Measurements from ENCODE around the gene PROSER2. TPM values are rescaled to one million over a fixed set of nuclear protein-coding genes. Genes with fewer than 3 reads are reported as not detected.

Gene PROSER2
- total RNA-seq, 2 experiments from 2014 or later = 0.24 to 0.31 TPM

DNA sequence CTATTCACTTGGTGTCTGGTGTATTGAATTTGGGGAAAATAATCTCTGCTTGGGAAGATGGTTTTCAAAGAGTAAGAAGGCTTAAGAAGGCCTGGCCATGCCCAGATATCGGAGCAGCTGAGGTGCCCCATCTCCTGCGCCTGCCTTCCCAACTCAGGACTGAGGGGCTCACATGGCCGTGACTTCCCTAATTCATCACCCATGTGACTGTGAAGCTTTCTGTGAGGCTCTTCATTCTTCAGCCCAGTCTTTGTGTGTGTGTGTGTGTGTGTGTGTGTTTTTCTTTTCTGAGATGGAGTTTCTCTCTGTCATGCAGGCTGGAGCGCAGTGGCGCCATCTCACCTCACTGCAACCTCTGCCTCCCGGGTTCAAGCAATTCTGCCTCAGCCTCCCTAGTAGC, 53.2 kb downstream of the PROSER2 start:
- Mint-ChIP-seq H3K9me3 (no peaks in the 10 kb centered on the region), H3K27me3 (peaks cover 4% of the 10 kb centered on the region), H3K4me3 (no peak overlapping the region), H3K4me1 (ENCODE audit: low read depth) (peaks cover 13% of the 10 kb centered on the region), H3K27ac (no peak overlapping the region), H3K36me3 (no peaks in the 10 kb centered on the region)
- no peak for DNase-seq
- ChIA-PET POLR2A (no interaction called here), CTCF (no interaction called here)
- intact Hi-C loops (cut with micrococcal nuclease) = no loop called here

DNA sequence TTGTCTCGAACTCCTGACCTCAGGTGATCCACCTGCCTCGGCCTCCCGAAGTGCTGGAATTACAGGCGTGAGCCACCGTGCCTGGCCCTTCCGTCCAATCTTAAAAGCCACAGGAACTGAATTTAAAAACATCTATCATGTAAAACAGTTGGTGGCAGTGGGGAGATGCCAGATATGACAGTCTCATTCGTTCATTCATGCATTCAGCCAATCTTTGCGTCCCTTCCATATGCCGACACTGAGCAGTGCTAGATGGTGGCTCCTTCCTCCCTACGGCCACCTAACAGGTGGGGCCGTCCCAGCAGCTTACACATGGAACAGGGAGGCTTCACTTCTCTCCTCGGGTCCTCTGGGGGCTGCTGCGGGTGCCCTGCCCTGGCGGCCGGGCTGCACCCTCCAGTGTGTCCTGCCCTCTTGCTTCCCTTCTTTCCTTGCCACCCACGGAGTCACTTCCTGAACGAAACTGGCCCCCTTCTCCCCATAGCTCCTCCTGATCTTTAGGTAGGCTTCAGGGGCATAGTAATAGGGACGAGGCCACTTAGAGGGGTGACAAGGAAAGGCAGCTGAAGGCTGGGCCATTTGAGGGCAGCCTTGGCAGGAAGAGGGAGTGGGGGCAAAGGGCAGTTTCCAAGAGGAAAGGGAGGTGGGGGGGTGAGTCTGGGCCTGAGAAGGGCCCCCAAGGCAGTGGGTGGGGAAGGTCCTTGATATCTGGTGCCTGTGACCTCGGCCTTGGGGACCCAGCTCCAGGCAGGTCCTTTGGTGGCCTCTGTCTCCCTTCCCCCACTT, 53.8 kb downstream of the PROSER2 start:
- intact Hi-C loops (cut with micrococcal nuclease) = no loop called here
- CTCF ChIA-PET = no interaction called here
- Mint-ChIP-seq H3K9me3 (no peaks in the 10 kb centered on the region), H3K27ac (no peak overlapping the region), H3K4me3 (no peak overlapping the region), H3K4me1 (ENCODE audit: low read depth) (peaks cover 11% of the 10 kb centered on the region), H3K36me3 (no peaks in the 10 kb centered on the region), H3K27me3 (peaks cover 2% of the 10 kb centered on the region)
- DNase-seq = no peak
- POLR2A ChIA-PET = no interaction called here

DNA sequence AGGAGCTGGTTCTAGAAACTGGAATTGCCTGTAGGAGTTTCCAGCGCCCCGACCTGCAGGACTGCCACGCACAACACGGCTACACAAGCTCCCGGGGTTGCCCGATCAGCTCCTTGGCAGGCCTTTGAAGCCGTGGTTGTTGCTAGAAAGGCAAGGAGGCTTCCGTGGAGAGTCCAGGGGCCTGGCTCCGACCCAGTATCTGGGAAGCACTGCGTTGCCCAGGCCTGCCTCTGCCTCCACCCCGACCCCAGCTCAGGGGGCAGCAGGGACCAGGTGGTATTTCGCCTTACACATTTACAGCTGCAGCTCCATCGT, 54.4 kb downstream of the PROSER2 start:
- ChIA-PET CTCF (interaction anchor here (0.6 kb wide), 1 partner anchor 36 kb away, joined by 3 read pairs; no protein-coding TSS in a partner anchor), POLR2A (no interaction called here)
- no peak overlapping the region for H3K4me3 Mint-ChIP-seq
- H3K9me3 Mint-ChIP-seq = no peaks in the 10 kb centered on the region
- no peaks in the 10 kb centered on the region for H3K36me3 Mint-ChIP-seq
- peaks cover 13% of the 10 kb centered on the region for H3K4me1 Mint-ChIP-seq (ENCODE audit: low read depth)
- DNase-seq = no peak
- H3K27ac Mint-ChIP-seq = no peak overlapping the region
- H3K27me3 Mint-ChIP-seq = peaks cover 2% of the 10 kb centered on the region
- intact Hi-C loops (cut with micrococcal nuclease) = no loop called here

DNA sequence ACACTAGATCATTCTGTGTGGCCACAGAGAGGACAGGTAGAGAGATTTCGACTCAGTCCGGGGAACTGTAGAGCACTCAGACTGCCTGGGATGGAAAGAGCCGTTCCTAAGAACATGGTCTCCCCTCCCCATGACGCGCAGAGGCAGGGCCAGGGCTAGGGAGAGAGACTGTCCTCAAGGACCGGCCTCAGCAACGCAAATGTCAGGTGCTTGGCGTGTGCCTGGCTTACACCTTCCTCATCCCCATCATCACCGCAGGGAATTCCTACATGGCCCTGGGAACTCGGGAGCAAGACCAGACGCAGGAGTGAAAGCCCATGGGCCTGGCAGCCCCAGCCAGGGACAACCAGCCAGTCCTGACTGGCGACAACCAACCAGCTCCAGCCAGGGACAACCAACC, 55.6 kb downstream of the PROSER2 start:
- ChIA-PET CTCF (no interaction called here), POLR2A (no interaction called here)
- Mint-ChIP-seq H3K4me1 (ENCODE audit: low read depth) (peaks cover 16% of the 10 kb centered on the region), H3K4me3 (no peak overlapping the region), H3K27ac (no peak overlapping the region), H3K27me3 (no peaks in the 10 kb centered on the region), H3K9me3 (no peaks in the 10 kb centered on the region), H3K36me3 (no peaks in the 10 kb centered on the region)
- intact Hi-C loops (cut with micrococcal nuclease) = no loop called here
- no peak for DNase-seq

DNA sequence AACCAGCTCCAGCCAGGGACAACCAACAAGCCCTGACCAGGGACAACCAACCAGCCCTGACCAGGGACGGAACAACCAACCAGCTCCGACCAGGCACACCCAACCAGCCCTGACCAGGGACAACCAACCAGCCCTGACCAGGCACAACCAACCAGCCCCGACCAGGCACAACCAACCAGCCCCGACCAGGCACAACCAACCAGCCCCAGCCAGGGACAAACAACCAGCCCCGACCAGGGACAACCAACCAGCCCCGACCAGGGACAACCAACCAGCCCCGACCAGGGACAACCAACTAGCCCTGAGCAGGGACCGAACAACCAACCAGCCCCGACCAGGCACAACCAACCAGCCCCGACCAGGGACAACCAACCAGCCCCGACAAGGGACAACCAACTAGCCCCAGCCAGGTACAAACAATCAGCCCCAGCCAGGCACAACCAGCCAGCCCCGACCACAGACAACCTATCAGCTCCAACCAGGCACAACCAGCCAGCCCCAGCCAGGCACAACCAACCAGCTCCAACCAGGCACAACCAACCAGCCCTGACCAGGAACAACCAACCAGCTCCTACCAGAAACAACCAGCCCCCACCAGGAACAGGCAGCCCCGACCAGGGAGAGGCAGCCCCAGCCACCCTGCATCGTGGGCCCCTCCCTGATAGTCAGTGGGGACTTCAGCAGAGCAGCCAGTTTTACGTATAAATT, 56.4 kb downstream of the PROSER2 start:
- no peak overlapping the region for H3K27ac Mint-ChIP-seq
- CTCF ChIA-PET = no interaction called here
- no peak for DNase-seq
- intact Hi-C loops (cut with micrococcal nuclease) = no loop called here
- POLR2A ChIA-PET = no interaction called here
- peaks cover 10% of the 10 kb centered on the region for H3K4me1 Mint-ChIP-seq (ENCODE audit: low read depth)
- H3K9me3 Mint-ChIP-seq = no peaks in the 10 kb centered on the region
- no peak overlapping the region for H3K4me3 Mint-ChIP-seq
- no peaks in the 10 kb centered on the region for H3K27me3 Mint-ChIP-seq
- no peaks in the 10 kb centered on the region for H3K36me3 Mint-ChIP-seq

DNA sequence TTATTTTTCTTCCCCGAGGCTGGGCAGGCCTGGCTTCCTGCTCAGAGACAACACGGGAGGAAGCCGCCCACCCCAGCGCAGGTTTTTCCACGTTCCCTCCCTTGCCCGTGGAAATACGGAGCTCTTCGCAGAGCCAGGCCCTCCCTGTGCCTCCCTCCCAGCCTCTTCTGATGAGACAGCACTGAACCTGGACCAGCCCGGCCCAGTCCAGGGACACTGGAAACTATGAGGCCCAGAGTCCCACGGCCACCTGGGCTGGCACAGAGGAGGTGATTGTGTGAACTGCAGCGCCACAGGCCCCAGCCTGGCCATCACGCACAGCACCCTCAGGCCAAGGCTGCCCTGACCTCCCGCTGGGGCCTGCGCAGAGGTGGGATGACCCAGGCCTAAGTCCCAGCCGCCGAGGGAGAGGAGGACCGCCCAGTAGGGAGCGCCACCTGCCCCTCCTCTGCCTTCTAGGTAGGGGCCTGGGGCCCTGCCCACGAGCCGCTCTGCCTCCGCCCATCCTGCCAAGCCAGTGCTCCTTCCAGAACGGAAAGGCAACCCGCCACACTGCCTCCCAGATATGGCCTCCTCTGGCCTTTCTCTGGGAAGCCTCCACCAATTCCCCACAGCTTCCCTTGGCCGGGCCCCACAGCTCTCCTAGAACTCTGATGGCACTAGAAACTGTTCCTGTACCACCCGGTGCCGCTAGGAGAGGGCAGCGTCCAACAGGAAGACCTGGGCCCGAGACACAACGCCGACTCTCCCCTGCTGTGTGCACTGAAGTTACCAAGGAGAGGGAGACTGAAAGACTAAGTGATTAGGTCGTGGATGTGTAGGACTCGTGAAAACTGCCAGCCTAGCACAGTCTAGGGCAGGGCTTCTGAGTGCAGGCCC, 57.2 kb downstream of the PROSER2 start:
- CTCF ChIA-PET = no interaction called here
- H3K27me3 Mint-ChIP-seq = no peaks in the 10 kb centered on the region

DNA sequence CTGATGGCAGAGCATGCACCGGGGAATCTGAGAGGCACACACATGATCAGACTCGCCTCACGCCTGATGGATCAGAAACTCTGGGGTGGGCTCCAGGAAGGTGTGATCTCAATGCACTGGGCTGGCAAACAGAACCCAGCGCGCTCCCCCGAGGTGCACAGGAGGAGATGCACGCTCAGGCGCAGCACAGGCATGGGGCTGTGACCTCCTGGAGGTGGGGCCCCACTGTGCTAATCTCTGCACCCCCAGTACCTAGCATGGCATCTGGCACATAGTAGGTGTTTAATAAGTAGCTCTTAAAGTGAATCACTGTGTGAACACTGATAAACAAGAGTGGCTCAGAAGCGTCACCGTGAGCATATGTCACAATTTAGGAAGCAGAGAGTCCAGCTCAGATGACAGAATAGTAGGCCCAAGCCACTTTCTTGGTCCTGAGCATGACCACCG, 57.9 kb downstream of the PROSER2 start:
- POLR2A ChIA-PET = no interaction called here
- Mint-ChIP-seq H3K9me3 (no peaks in the 10 kb centered on the region), H3K27me3 (no peaks in the 10 kb centered on the region), H3K36me3 (no peaks in the 10 kb centered on the region), H3K4me3 (no peak overlapping the region), H3K4me1 (ENCODE audit: low read depth) (peaks cover 5% of the 10 kb centered on the region), H3K27ac (no peak overlapping the region)
- intact Hi-C loops (cut with micrococcal nuclease) = no loop called here
- no peak for DNase-seq
- CTCF ChIA-PET = no interaction called here

More for the DNA sequence above, 57.2 kb downstream of the PROSER2 start:
- Mint-ChIP-seq H3K9me3 (no peaks in the 10 kb centered on the region), H3K36me3 (no peaks in the 10 kb centered on the region), H3K27ac (no peak overlapping the region), H3K4me1 (ENCODE audit: low read depth) (peaks cover 5% of the 10 kb centered on the region), H3K4me3 (no peak overlapping the region)
- POLR2A ChIA-PET = no interaction called here
- intact Hi-C loops (cut with micrococcal nuclease) = no loop called here
- DNase-seq = no peak

DNA sequence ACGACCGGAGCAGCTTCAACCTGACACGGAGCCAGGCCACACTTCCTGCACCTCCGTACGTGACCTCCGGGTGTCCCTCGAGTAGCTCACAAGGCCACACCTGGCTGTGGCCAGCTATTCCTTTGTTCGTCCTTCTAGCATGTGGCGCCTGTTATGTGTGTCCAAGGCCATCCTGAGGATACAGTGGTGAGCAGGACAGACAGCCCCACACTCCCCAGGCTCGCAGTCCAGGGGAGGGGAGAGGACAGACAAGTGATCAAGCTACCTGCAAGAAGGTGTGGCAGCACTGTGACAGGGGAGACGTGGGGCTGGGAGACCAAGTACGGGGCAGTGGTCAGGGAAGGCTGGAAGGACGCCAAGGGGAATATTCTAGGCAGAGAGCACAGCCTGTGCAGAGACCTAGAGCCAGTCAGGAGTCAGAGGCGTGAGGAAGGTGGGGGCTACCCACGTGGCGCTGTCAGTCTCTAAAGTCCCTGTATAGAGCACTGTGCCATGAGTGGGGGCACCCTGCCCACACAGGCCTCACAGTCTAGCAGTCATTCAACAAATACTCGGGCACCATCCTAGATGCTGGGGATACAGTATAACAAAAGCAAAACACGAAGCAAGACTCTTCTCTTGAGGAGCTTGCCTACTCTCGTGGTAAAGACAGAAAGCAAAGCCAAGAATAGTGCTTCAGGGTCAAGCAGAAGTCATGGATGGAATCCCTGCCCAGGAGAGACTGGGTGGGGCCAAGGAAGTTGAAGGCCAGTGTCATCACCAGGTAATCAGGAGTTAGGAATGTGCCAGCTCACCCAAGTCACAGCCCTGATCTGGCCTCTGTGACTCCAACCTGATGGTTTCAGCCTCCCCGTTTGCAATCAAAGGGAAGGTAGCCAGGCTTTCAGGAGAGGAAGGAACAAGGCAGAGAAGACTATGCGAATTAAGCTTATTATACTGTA, 58.6 kb downstream of the PROSER2 start:
- intact Hi-C loops (cut with micrococcal nuclease) = no loop called here
- Mint-ChIP-seq H3K9me3 (no peaks in the 10 kb centered on the region), H3K36me3 (no peaks in the 10 kb centered on the region), H3K27me3 (no peaks in the 10 kb centered on the region), H3K4me1 (ENCODE audit: low read depth) (peaks cover 5% of the 10 kb centered on the region), H3K27ac (no peak overlapping the region), H3K4me3 (no peak overlapping the region)
- DNase-seq = no peak
- CTCF ChIA-PET = no interaction called here
- POLR2A ChIA-PET = no interaction called here

DNA sequence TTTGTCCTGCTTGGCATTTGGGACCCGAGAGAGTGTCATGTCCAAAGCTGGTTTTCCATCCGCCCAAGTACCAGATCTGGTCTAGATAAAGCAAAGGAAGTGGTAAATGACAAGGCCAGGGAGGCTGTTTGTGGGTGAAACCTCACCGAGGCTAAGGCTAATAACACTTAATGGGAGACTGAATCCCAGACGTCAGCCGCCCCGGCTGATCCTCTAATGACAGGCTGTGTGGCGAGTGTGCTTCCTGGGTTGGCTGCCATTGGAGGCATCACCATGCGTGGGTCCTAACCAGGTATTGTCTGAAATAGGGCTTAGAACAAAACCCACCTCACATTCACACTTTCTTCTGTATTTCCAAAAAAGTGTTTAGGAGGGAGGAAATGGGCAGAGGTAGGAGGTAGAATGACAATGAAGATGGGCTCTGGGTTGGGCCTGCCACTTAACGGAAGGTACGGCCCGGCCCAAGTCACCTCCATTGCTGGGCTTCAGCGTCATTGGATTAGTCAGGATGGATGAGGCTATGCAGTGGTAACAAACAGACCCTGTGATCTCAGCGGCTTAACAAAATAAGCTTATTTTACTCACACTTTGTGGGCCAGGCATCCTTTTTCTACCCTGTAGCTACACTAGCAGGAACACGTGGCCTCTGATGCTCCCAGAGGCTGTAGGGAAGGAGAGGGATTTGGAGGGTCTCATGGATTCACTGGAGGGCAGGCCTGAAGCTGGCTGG, 59.7 kb downstream of the PROSER2 start:
- CTCF ChIA-PET = no interaction called here
- no peak for DNase-seq
- intact Hi-C loops (cut with micrococcal nuclease) = no loop called here
- peaks cover 5% of the 10 kb centered on the region for H3K4me1 Mint-ChIP-seq (ENCODE audit: low read depth)
- H3K36me3 Mint-ChIP-seq = no peaks in the 10 kb centered on the region
- no peaks in the 10 kb centered on the region for H3K27me3 Mint-ChIP-seq
- H3K4me3 Mint-ChIP-seq = no peak overlapping the region
- H3K9me3 Mint-ChIP-seq = no peaks in the 10 kb centered on the region
- no peak overlapping the region for H3K27ac Mint-ChIP-seq
- POLR2A ChIA-PET = no interaction called here

DNA sequence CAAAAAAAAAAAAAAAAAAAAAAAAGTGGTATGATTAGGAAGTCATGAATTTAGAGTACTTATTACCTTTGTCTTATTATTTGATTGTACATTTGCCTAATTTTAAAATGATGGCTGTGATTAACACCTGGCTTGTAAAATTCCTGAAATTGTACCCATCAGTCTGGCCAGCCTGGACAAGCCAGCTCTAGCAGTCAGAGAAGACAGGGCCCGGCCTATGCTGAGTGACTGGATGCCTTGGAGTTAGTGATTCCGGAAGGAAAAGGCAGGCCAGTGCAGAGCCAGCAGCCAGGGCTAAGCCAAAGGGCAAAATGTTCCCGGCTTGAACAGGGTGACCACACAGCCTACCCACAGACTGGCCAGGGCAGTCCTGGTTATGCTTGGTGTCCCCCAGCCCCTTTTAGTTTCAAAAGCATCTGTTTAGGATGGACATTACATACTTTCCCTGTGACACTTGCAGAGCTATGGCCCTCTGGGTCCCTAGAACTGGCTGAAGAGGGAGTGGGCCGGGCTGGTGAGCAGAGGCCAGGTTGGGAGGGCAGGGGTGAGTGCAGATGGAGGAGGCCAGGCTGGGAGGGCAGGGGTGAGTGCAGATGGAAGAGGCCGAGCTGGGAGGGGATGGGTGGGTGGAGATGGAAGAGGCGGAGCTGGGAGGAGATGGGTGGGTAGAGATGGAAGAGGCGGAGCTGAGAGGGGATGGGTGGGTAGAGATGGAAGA, 61.7 kb downstream of the PROSER2 start:
- intact Hi-C loops (cut with micrococcal nuclease) = no loop called here
- ChIA-PET POLR2A (no interaction called here), CTCF (interaction anchor here (1.4 kb wide), 1 partner anchor 13 kb away, joined by 3 read pairs; no protein-coding TSS in a partner anchor)
- DNase-seq = no peak
- Mint-ChIP-seq H3K27ac (no peak overlapping the region), H3K4me1 (ENCODE audit: low read depth) (peaks cover 5% of the 10 kb centered on the region), H3K9me3 (no peaks in the 10 kb centered on the region), H3K36me3 (no peaks in the 10 kb centered on the region), H3K4me3 (no peak overlapping the region), H3K27me3 (no peaks in the 10 kb centered on the region)
